ENCODE measurements around the gene C1RL.

- TF ChIP-seq TCF12 (IDR thresholded peaks at IDR 0.05; ENCODE audit: low read depth): no peak
- no peak for TF ChIP-seq RAD21 (IDR thresholded peaks at IDR 0.05; ENCODE audit: low read depth)
- TF ChIP-seq REST (IDR thresholded peaks at IDR 0.05; ENCODE audit: low read depth): no peak
- no peak for TF ChIP-seq TEAD4 (IDR thresholded peaks at IDR 0.05)
- no peak for TF ChIP-seq NFIC (IDR thresholded peaks at IDR 0.05)
- no peak for TF ChIP-seq EP300 (IDR thresholded peaks at IDR 0.05; ENCODE audit: borderline replicate concordance)
- no peak for TF ChIP-seq MAX (IDR thresholded peaks at IDR 0.05)
- no peak for TF ChIP-seq CEBPB (IDR thresholded peaks at IDR 0.05)
- no peak for TF ChIP-seq USF1 (IDR thresholded peaks at IDR 0.05)
- no peak for TF ChIP-seq YY1 (IDR thresholded peaks at IDR 0.05; ENCODE audit: low read depth)
These were observed 50.7 kb downstream of the C1RL start for GRCh38 chr12:7058163-7058845.
